Fibroblast of lung (primary cell): ENCODE measurements around the gene PRMT3.

ENCODE experiments used
- CTCF ChIP-seq, 2 donors: IDR thresholded peaks in 1 of 2; conservative IDR thresholded peaks in 1 of 2; 1 replicate in 1 of 2; 2 replicates in 1 of 2; pipeline ENCODE4 v1.5.1; 2011 to 2012; ENCODE audit warnings: low read length in 2 of 2, control low read depth in 1 of 2, inconsistent platforms in 1 of 2, low read depth in 1 of 2, mild to moderate bottlenecking in 1 of 2
- EZH2 ChIP-seq: IDR thresholded peaks from 2 replicates; pipeline ENCODE4 v1.5.1; 2012; ENCODE audit warnings: low read length, control low read depth, mild to moderate bottlenecking; ENCODE audit errors: missing control alignments

DNA sequence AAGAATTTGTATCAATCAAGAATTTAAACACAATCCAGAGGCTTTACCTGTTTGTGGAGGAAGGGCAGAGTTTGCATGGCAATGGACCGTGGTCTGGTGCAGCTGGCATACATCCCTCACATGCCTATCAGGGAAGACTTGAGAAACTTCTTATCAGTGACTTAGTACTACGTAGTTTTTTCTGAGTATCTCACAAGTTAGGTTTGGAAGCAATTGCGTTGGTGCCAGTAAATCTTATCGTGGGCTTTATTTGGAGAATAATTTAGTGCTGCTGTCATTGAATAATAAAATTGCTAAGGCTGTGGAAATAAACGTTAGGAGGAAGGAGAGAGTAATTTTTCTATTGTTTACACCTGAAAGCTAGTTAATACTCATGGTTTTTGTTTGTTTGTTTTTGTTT, 72.3 kb downstream of the PRMT3 start:
- no peak for TF ChIP-seq CTCF (conservative IDR thresholded peaks at IDR 0.05 in 1 of 2, IDR thresholded peaks at IDR 0.05 in 1 of 2; ENCODE audit: low read depth in 1 of 2, low read length in 2 of 2)
- no peak for TF ChIP-seq EZH2
